ENCODE data around the gene ZSWIM1.

- TF ChIP-seq CTCF (conservative IDR thresholded peaks at IDR 0.05; ENCODE audit: low read depth, low read length): no peak
- no peak for TF ChIP-seq EZH2 (IDR thresholded peaks at IDR 0.05; ENCODE audit: borderline replicate concordance, low read depth, low read length, poor library complexity, severe bottlenecking)
Measured at GRCh38 chr20:45882469-45883099, 1.6 kb downstream of the ZSWIM1 start.

Measured in A673 (cell line).